ENCODE results near the gene SPACA4.

SPACA4 gene

DNA sequence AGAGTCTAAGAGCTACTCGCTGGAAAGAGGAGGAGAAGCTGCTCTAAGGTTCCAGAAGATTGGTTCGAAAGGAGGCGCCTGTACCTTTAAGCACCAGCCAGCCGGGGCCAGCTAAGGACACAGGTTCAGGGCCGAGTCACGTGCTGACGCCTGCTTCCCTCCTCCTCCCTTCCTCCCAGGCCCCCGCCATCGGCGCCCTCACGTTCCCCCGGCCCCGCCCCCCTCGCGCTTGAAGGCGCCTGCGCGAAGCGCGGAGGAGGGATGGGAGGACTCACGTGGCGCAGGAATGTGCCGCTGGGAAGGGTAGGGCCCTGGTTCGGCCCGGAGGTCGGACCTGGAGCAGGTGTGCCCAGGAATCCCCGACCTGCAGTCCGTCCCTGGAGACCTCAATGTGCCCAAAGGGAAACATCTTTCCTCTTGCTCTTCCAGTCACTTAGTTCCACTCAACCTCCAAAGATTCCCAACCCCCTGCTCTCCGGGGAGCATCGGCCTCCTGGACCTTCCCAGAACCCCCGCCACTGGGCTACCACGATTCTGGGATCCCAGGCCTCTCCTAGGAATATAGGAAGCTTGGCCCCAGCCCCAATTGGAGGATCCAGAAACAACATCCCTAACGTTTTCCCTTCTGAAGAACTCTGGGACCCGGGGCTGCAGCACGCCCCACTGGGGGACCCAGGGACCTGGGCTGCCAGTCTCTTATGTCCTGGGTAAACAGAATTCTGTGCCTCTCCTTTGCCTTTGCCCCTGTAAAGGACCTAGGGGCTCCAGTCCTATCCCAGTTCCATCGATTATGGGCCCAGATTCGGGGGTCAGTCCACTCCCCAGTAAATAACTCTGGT is 28.1 kb downstream of the SPACA4 start:
- peak; percentile 92 for DNase-seq (ENCODE audit: low spot score)

DNA sequence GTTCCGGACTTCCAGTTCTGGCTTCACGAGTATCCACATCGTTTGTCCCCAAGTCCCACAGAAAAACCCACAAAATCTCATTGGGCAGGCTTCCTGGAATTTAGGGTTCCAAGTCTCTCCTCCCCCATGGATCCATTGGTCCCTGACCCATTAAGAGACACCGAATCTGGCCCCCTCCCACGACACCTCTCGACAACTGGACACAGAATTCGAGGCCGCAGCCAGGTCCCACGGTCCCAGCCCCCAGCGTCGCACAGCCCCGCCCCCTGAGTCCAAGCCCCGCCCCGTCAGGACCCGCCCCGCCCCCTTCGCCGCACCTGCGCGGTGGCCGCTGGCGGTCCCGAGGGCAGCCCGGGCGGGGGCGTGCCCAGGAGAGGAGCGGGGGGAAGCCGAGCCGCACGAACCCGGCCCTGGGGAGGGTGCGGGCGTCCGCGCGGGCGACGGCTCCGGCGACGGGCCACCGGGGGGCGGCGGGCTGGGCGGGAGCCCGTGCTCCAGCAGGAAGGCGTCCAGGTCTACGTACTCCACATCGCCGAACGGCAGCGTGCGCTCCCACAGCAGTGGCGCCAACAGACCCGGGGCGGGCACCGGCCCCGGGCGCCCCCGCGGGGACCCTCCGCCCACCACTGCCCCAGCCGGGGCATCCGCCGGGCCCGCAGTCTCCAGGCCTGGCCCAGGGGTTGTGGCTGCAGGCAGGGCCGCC is 28.9 kb downstream of the SPACA4 start:
- peak; percentile 73 for DNase-seq (ENCODE audit: low spot score)

DNA sequence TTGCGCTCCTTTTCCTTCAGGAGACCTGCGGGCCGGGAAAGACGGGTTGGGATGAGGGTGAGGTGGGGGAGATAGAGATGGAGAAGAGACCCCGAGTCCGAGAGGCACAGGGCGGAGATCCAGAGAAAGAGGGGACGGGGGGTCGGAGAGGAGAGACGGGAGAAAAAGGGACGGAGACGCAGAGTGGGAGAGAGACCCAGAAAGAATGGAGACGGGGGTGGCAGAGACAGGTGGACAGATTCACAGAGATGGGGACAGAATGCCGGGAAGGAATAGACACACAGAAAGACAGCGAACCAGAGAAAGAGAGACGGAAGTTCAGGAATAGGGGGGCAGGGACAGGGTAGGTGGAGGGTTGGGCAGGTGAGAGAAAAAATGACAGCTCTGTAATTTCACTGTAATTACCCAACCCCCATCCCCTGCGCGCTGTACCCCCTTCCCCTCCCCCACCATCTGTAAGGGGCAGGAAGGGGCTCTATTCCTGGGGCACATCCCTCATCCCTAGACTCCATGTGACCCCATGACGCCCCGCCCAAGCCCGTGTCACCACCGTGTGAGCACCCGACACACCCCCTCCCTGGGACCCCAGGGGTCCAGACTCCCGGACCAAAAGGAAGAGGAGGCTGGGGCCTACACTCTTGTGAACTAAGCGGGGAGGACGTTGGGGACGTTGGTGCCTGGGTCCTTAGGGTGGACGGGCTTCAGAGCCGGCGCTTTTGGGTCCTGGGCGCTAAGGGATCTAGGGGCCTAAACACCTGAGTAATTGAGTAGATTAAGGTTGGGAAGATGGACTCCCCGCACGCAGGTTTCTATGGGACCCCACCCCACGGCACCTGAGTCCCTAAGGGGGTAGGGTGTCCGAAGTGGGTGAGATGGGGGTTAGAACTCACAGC is 29.7 kb downstream of the SPACA4 start:
- DNase-seq (ENCODE audit: low spot score): no peak

DNA sequence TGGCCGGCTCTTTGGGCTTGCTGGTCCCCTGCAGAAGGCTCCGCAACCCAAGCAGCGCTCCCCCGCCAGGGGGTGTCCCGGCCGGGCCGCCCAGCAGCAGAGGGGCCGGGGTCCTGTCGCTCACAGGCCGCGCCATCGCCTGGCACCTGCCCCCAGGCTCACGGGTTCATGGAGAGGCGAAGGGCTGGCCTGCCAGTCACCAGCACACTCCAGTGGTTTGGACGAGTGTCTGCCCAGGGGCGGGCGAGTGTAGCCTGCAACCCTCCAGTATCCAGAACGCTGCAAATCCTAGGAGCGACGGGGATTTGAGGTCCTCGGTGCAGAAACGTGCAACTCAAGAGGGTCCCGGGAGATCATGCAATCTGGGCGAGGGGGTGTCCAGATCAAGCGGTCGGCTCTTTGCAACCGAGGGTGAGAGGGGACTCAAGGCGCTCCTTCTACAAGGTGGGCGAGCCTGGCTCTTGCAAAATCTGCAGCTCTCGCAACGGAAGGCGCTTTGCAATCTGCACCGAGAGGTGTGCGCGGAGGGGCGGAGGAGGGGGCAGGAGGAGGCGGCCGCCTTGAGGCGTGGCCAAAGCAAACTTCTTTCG is 30.4 kb downstream of the SPACA4 start, which contains the start of gene DBP:
Gene DBP (minus strand): TSS at position 521 of the 590 bp plus-strand sequence. CDS start 385 bp downstream, at position 136.
- DNase-seq (ENCODE audit: low spot score): no peak

DNA sequence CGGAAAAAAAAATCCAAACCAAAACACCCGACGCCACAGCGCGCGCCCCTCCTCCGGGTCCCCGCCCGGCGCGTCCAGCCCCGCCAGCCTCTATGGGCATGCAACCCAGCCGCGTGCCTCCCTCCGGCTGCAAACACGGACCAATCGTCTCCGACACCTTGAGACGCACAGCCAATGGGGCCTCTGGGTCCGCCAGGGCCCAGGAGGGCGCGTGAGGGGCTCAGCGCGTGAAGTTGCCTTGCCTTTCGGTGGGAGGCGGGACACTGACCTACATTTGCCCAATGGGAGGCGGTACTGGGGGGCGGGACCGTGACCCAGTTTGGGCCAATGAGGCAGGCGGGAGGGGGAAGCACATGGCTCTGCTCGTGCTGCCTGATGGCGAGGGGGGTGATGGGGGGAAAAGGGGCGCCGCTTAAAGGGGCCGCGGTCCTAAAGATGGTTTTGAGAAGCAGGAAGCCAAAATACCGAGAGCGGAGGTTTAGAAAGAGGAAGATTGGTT is 31.0 kb downstream of the SPACA4 start:
- DNase-seq (ENCODE audit: low spot score): peak; percentile 100

GRCh38 chr19:48637948-48638830 is 31.6 kb downstream of the SPACA4 start:
- peak; percentile 93 for DNase-seq (ENCODE audit: low spot score)

DNA sequence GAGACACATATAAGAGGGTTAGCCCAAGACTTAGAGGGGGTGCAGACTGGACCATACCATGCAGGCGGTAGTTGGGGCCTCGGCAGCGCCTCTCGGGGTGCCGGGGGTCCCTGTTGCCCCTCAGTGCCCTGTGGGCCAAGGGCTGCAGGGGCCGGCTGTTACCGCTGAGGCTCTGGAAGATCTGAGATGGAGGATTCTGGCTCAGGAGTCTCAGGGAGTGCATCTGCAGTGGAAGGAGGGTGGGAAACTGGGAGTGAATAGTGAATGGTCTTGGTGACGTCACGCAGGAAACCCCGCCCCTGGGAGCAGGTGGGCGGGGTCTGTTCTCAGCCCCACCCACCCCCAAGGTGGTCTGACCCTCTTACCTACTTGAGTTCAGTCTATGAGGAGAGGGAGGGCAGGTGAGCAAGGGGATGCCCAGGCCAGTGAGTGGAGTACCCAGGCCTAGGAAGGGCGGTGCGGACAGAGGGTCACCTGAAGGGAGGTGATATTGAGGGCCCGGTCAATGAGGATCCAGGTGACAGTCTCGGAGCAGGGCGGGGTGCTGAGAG is 32.4 kb downstream of the SPACA4 start:
- no peak for DNase-seq (ENCODE audit: low spot score)

- DNase-seq (ENCODE audit: low spot score): no peak
These were observed 33.2 kb downstream of the SPACA4 start for GRCh38 chr19:48639483-48640375.

- DNase-seq (ENCODE audit: low spot score): no peak
These were observed 35.3 kb downstream of the SPACA4 start for GRCh38 chr19:48641850-48642249.

DNA sequence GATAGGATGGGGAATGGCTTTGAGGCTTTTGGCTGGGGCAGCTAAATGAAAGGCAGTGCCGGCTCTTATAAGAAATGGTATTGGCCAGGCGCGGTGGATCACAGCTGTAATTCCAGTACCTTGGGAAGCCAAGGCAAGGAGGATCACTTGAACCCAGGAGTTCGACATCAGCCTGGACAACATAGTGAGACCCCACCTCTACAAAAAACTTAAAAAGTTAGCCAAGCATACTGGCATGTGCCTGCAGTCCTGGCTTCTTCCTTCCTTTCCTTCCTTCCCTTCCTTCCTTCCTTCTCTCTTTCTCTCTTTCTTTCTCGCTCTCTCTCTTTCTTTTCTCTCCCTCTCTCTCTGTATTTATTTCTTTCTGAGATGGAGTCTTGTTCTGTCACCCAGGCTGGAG is 36.3 kb downstream of the SPACA4 start:
- no peak for DNase-seq (ENCODE audit: low spot score)

GRCh38 chr19:48644355-48644754 is 37.8 kb downstream of the SPACA4 start:
- DNase-seq (ENCODE audit: low spot score): no peak

DNA sequence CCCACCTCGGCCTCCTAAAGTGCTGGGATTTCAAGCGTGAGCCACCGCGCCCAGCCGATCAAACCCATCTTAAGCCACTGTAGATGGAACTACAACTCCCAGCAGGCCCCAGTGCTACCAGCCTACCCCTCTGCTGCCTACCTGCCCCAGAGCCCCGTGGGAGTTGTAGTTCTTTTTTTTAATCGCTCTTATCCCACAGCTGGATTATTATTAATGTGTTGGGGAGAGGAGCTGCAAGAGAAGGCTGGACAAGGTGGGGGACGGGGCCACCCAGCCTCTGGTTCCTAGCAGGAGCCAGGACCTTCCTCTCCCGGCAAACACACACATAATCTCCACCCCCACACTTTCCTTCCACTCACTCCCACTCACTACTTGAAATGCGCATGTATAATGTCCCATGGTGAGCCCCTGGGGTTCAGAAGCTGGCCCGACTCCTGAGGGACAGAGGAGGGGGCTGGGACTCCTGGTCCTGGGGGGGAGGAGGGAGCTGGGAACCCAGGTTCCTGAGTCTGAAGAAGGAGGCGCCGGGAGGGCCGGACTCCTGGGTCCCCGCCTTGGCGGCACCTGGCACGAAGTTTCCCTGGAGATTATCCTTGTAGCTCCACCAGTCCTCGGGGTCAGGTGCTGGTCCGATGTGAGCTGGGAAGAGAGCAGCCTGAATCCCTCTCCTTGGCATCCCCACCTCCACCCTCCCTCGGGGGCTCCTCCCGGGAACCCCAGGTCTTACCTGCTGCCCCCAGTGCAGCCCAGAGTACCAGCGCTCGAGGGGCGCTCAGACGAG is 38.5 kb downstream of the SPACA4 start:
- peak; percentile 80 for DNase-seq (ENCODE audit: low spot score)

GRCh38 chr19:48645620-48646000 is 39.1 kb downstream of the SPACA4 start:
- DNase-seq (ENCODE audit: low spot score): no peak

- DNase-seq (ENCODE audit: low spot score): peak; percentile 93
These were observed 39.6 kb downstream of the SPACA4 start, which contains the start of gene CA11 for GRCh38 chr19:48646001-48646721. TSS of gene CA11 (minus strand) at chr19:48646187. CDS start at chr19:48645632, 555 bp downstream.

- no peak for DNase-seq (ENCODE audit: low spot score)
These were observed 40.2 kb downstream of the SPACA4 start for GRCh38 chr19:48646722-48647216.

GRCh38 chr19:48648134-48648533 is 41.6 kb downstream of the SPACA4 start:
- DNase-seq (ENCODE audit: low spot score): no peak

DNA sequence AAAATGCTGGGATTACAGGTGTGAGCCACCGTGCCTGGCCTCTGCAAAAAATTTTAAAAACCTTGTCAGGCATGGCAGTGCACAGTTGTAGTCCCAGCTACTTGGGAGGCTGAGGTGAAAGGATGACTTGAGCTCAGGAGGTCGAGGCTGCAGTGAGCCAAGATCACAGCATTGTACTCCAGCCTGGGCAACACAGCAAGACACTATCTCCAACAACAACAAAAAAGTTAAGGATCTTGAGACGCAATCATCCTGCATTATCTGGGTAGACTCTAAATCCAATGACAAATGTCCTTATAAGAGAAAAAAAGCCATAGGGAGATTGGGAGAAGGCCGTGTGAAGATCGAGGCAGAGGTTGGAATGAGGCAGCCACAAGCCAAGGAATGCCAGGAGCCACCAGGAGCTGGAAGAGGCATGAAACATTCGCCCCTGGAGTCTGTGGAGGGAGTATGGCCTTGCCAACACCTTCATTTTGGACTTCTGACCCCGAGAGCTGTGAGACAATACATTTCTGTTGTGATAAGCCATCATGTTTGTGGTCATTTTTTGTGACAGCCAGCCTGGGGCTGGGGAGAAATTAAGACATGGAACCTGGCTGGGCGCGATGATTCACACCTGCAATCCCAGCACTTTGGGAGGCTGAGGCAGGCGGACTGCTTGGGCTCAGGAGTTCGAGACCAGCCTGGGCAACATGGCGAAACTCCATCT is 44.6 kb downstream of the SPACA4 start:
- no peak for DNase-seq (ENCODE audit: low spot score)
